Measurements from ENCODE around the gene ORC6. TPM values are rescaled to one million over a fixed set of nuclear protein-coding genes. Genes with fewer than 3 reads are reported as not detected.

The ORC6 gene
- total and polyA plus RNA-seq, 2 experiments from 2014 or later = 7.8 to 10.7 TPM

DNA sequence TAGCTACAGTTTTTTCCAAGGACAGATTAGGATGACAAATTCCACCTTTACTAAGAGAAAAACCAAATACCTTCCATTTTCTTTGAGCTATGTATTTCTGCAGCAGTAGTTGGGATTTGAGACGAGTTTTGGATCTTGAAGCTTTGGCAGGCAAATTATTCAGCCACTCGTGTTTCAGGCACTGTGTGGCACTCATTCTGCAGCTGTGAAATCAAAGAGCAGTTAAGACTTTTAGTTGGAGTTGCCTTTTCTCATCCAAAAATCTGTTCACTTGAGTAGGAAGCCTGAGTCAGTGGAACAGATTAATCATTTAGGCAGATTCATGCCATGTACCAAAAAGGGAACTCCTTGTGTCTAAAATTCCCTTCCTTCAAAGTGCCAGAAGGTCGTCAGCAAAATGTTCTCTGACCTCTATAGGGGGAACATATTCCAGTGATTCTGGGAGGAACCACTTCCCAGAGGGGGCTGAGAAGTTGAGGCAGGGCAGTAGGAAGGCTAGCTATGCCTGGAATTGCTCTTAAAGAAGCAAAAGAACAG lies 20.1 kb downstream of the ORC6 start:
- Histone ChIP-seq H3K9me2 (ENCODE audit: insufficient read depth) (no peaks in the 10 kb centered on the region), H3K27ac (no peak overlapping the region), H3K9me3 (ENCODE audit: low read depth) (no peaks in the 10 kb centered on the region), H4K20me1 (ENCODE audit: insufficient read depth) (no peaks in the 10 kb centered on the region), H3K9ac (no peak overlapping the region), H3K36me3 (ENCODE audit: low read depth) (no peaks in the 10 kb centered on the region), H3K4me3 (no peak overlapping the region), H2AFZ (no peak overlapping the region), H3K79me2 (ENCODE audit: insufficient read depth) (no peaks in the 10 kb centered on the region), H3K4me1 (ENCODE audit: insufficient read depth) (no peaks in the 10 kb centered on the region), H3K27me3 (replicated peaks; ENCODE audit: insufficient read depth) (no peaks in the 10 kb centered on the region), H3F3A (ENCODE audit: insufficient read depth) (no peaks in the 10 kb centered on the region), H3K4me2 (ENCODE audit: unreplicated experiment) (no peak overlapping the region)
- in situ Hi-C loops (cut with MboI) = no loop called here
- WGBS, 2 experiments (ENCODE audit: low coverage in 1 of 2, low lambda C conversion rate in 2 of 2, missing lambda C conversion rate in 2 of 2) = 5% methylated on average over 3 of the region's 3 CpGs
- TF ChIP-seq EZH2 (IDR thresholded peaks at IDR 0.05; ENCODE audit: insufficient read depth, poor library complexity, severe bottlenecking) (no peak), EZH2phosphoT487 (IDR thresholded peaks at IDR 0.05; ENCODE audit: insufficient read depth, low read depth) (no peak)
- no peak for DNase-seq

DNA sequence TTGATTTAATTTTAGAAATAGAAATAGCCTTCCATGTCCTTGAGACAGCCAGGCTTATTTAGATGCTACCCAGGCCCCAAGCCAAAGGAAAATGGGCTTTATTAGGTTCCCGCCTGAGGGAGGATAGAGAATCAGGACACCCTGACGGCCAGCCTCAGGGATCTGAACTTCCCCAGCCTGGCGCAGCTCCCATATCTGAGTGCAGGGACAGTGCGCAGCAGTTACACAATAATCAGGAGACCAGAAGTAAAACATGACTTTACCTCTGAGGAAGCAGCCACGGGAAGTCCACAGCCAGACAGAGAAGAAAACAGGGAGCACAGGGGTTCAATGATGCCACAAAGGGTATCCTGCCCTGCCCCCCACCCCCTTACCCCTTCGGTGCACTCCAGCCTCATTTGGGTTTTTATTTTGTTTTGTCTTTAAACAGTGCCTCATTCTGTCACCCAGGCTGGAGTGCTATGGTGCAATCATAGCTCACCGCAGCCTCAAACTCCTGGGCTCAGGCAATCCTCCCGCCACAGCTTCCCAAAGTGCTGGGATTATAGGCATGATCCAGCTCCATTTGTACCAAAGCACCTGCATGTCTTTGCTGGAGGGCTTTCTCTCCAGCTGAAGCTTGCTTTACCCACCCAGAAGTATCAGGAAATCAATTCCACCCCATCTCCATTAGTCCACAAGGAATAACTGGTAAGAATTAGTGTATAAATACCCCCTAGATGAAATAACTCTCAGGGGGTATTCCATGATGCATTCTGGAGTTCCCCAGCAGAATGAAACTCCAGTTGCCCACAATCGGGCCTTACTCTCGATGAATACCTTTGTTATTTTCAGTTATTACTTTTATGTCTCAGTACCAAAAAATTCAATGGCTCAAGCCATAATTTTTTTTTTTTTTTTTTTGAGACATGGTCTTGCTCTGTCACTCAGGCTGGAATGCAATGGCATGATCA lies 21.9 kb downstream of the ORC6 start:
- no peak overlapping the region for H3K4me2 ChIP-seq (ENCODE audit: unreplicated experiment)
- in situ Hi-C loops (cut with MboI) = no loop called here
- H3K36me3 ChIP-seq (ENCODE audit: low read depth) = no peaks in the 10 kb centered on the region

DNA sequence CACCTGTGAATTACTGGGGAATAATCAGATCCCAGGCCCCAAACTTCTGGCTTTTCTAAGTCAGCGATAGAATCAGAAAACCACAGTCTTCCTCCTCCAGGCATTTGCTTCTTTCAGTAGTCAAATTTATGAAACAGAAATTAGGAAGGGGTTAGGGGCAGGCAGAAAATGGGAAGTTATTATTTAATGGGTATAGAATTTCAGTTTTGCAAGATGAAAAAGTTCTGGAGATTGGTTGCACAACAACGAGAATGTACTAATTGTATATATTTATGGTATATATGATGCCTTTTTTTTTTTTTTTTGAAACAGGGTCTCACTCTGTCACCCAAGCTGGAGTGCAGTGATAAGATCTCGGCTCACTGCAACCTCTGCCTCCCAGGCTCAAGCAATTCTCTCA lies 23.5 kb downstream of the ORC6 start:
- no peak overlapping the region for H3K9ac ChIP-seq
- no peak overlapping the region for H3K4me3 ChIP-seq
- TF ChIP-seq EZH2 (IDR thresholded peaks at IDR 0.05; ENCODE audit: insufficient read depth, poor library complexity, severe bottlenecking) = no peak
- H3K4me2 ChIP-seq (ENCODE audit: unreplicated experiment) = no peak overlapping the region
- no peaks in the 10 kb centered on the region for H3F3A ChIP-seq (ENCODE audit: insufficient read depth)
- H3K4me1 ChIP-seq (ENCODE audit: insufficient read depth) = no peaks in the 10 kb centered on the region
- H3K9me2 ChIP-seq (ENCODE audit: insufficient read depth) = no peaks in the 10 kb centered on the region
- H3K27me3 ChIP-seq (replicated peaks; ENCODE audit: insufficient read depth) = no peaks in the 10 kb centered on the region
- no peaks in the 10 kb centered on the region for H4K20me1 ChIP-seq (ENCODE audit: insufficient read depth)
- no peaks in the 10 kb centered on the region for H3K79me2 ChIP-seq (ENCODE audit: insufficient read depth)
- in situ Hi-C loops (cut with MboI) = no loop called here
- no peaks in the 10 kb centered on the region for H3K36me3 ChIP-seq (ENCODE audit: low read depth)
- DNase-seq = no peak
- H3K27ac ChIP-seq = no peak overlapping the region
- no peaks in the 10 kb centered on the region for H3K9me3 ChIP-seq (ENCODE audit: low read depth)
- no peak overlapping the region for H2AFZ ChIP-seq
- WGBS, 2 experiments (ENCODE audit: low coverage in 1 of 2, low lambda C conversion rate in 2 of 2, missing lambda C conversion rate in 2 of 2) = 49 to 56% methylated on average over 3 of the region's 3 CpGs

More for the DNA sequence above, 21.9 kb downstream of the ORC6 start:
- Histone ChIP-seq H4K20me1 (ENCODE audit: insufficient read depth) (no peaks in the 10 kb centered on the region), H3K9ac (no peak overlapping the region), H3K27ac (no peak overlapping the region), H3K4me3 (no peak overlapping the region), H3K4me1 (ENCODE audit: insufficient read depth) (no peaks in the 10 kb centered on the region), H3F3A (ENCODE audit: insufficient read depth) (no peaks in the 10 kb centered on the region), H3K9me3 (ENCODE audit: low read depth) (no peaks in the 10 kb centered on the region), H3K9me2 (ENCODE audit: insufficient read depth) (no peaks in the 10 kb centered on the region), H3K27me3 (replicated peaks; ENCODE audit: insufficient read depth) (no peaks in the 10 kb centered on the region), H3K79me2 (ENCODE audit: insufficient read depth) (no peaks in the 10 kb centered on the region), H2AFZ (no peak overlapping the region)
- no peak for TF ChIP-seq EZH2phosphoT487 (IDR thresholded peaks at IDR 0.05; ENCODE audit: insufficient read depth, low read depth)
- 67 to 71% methylated on average over 10 of the region's 10 CpGs for WGBS, 2 experiments (ENCODE audit: low coverage in 1 of 2, low lambda C conversion rate in 2 of 2, missing lambda C conversion rate in 2 of 2)
- no peak for DNase-seq

DNA sequence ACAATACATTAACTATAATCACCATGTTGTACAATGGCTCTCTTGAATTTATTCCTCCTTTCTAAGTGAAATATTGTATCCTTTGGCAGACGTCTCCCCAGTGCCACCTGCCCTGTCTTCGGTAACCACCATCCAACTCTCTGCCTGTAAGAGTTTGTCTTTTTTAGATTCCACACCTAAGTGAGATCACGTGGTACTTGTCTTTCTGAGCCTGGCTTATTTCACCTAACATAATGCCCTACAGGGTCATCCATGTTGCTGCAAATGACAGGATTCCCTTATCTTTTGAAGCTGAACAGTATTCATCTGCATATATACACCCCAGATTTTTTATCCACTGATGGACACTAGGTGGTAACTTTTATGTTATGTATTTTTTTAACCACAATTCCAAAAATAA lies 24.2 kb downstream of the ORC6 start:
- no peak overlapping the region for H3K27ac ChIP-seq
- no peak overlapping the region for H2AFZ ChIP-seq
- no peak overlapping the region for H3K9ac ChIP-seq
- no peaks in the 10 kb centered on the region for H3F3A ChIP-seq (ENCODE audit: insufficient read depth)
- H4K20me1 ChIP-seq (ENCODE audit: insufficient read depth) = no peaks in the 10 kb centered on the region
- 41 to 44% methylated on average over 3 of the region's 3 CpGs for WGBS, 2 experiments (ENCODE audit: low coverage in 1 of 2, low lambda C conversion rate in 2 of 2, missing lambda C conversion rate in 2 of 2)
- in situ Hi-C loops (cut with MboI) = no loop called here
- H3K9me3 ChIP-seq (ENCODE audit: low read depth) = no peaks in the 10 kb centered on the region
- H3K4me1 ChIP-seq (ENCODE audit: insufficient read depth) = no peaks in the 10 kb centered on the region
- TF ChIP-seq EZH2phosphoT487 (IDR thresholded peaks at IDR 0.05; ENCODE audit: insufficient read depth, low read depth) (no peak), EZH2 (IDR thresholded peaks at IDR 0.05; ENCODE audit: insufficient read depth, poor library complexity, severe bottlenecking) (no peak)
- DNase-seq = no peak
- no peaks in the 10 kb centered on the region for H3K79me2 ChIP-seq (ENCODE audit: insufficient read depth)
- no peaks in the 10 kb centered on the region for H3K36me3 ChIP-seq (ENCODE audit: low read depth)
- no peaks in the 10 kb centered on the region for H3K27me3 ChIP-seq (replicated peaks; ENCODE audit: insufficient read depth)
- H3K9me2 ChIP-seq (ENCODE audit: insufficient read depth) = no peaks in the 10 kb centered on the region
- no peak overlapping the region for H3K4me3 ChIP-seq
- no peak overlapping the region for H3K4me2 ChIP-seq (ENCODE audit: unreplicated experiment)

Measured in GM23248 (cell line).